Measurements from ENCODE around the gene UBA7.

UBA7 gene

DNA sequence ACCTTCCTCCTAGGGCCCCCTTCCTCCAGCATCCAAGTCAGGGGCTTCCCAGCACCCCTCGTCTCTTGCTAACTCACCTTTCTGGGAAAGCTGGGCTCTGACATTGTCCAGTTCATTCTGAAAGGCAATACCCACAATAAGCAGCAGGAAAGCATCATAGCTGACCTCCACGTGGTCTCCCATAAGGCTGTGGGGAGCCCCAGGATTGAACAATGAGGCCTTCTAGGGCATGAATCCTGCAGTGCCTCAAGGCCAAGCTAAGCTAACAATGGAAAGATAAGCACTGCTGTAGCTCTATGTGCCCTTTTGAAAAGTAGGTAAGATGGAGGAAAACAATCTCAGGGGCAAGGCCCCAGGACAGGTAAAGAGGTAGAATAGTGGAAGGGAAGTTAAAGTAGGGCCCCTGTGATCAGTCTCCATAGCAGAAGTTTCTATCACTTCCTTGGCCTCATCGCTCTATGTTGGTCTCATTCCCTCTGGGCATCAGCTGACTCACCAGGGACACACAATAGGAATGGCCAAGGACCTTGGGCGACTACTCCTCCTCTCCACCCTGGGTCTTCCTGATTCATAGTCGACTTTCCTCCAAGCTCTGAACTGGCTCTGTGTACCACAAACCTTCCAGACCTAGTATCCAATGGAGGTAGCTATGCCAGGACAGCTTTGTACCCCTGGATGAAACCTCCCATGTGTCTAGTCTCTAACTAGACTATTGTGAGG, 30.9 kb upstream of the UBA7 start:
- TF ChIP-seq, protein P1, sequence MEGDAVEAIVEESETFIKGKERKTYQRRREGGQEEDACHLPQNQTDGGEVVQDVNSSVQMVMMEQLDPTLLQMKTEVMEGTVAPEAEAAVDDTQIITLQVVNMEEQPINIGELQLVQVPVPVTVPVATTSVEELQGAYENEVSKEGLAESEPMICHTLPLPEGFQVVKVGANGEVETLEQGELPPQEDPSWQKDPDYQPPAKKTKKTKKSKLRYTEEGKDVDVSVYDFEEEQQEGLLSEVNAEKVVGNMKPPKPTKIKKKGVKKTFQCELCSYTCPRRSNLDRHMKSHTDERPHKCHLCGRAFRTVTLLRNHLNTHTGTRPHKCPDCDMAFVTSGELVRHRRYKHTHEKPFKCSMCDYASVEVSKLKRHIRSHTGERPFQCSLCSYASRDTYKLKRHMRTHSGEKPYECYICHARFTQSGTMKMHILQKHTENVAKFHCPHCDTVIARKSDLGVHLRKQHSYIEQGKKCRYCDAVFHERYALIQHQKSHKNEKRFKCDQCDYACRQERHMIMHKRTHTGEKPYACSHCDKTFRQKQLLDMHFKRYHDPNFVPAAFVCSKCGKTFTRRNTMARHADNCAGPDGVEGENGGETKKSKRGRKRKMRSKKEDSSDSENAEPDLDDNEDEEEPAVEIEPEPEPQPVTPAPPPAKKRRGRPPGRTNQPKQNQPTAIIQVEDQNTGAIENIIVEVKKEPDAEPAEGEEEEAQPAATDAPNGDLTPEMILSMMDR (conservative IDR thresholded peaks at IDR 0.05), result no peak
- no peak for TF ChIP-seq ZFX (IDR thresholded peaks at IDR 0.05)
- no peak overlapping the region for H3K27ac ChIP-seq

DNA sequence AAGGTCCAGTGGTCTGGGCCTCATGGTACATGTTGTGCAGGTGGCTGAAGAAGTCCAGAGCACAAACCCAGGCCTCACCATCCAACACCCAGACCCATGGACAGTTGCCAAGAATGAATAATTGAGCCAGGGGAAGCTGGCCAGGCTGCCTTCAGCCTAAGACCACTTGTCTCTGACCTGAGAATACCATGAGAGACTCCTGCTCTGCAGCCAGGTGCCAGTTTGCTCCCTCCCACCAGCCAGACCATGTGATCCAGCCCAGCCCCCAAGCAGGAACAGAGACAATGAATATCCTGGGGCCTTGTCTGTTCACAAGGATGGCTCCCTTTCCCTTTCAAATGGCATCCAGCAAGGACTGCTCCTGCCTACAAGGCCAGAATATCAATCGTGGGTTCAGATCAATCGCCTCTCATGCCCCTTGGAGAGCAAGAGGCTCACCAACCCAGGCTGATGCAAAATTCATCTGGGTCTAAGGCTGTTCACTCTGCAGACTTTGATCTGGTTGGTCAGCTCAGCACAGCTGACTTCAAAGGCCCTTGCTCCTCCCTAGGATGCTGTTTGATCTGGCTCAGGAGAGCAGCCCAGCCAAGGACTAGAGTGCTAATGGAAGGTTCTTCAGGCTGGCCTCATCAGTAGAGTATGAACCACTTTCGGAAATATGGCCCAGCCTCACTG, 29.2 kb upstream of the UBA7 start:
- no peak overlapping the region for H3K27ac ChIP-seq
- TF ChIP-seq, protein P1 (conservative IDR thresholded peaks at IDR 0.05), result no peak
- no peak for TF ChIP-seq ZFX (IDR thresholded peaks at IDR 0.05)

DNA sequence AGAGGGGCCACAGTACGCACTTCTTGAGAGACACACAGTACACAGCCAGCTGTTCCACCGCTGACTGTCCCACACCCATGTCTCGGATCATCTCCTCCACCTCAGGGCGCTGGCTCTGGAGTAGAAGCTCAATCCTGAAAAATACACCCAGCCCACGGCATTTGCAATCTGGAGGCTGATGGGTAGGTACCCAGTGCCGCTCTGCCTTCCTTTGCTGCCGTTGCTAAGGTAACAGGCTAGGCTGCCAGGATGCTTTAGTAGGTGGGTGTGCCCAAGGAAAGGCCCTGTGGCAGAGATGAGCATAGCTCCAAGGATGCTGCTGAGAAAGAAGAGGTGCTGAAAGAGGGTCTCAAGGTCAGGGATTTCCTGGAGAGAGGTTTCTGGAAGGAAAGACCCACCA, 28.1 kb upstream of the UBA7 start:
- no peak overlapping the region for H3K27ac ChIP-seq
- TF ChIP-seq, protein P1 (conservative IDR thresholded peaks at IDR 0.05), result no peak
- TF ChIP-seq ZFX (IDR thresholded peaks at IDR 0.05), result no peak

DNA sequence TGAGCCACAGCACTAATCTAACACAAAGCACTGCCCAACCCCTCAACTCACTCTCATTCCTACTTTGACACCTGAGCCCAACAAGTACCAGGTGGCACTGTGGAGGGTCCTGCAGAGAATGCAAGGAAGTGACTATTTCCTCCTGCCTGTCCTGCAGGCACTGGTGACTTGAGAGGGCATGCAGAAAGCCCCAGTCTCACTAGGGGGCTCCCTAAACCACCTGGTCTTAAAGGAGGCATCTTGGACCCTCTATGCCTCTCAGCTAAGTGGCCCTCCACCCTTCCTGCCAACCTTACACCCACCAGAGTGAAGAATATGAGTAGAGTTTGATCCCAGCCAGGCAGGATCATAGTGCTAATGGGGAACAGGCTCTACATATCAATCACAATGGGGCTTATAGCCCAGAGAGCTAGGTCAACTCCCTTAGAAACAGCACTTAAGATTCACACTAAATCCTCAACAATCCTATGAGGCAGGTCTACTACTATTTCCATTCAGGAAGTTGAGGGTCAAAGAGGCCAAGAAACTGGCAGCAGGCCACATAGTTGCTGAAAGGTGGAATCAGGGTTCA, 27.5 kb upstream of the UBA7 start:
- no peak overlapping the region for H3K27ac ChIP-seq
- TF ChIP-seq, protein P1 (conservative IDR thresholded peaks at IDR 0.05), result no peak; the same call in 1 of the 2 replicates
- TF ChIP-seq ZFX (IDR thresholded peaks at IDR 0.05), result no peak

DNA sequence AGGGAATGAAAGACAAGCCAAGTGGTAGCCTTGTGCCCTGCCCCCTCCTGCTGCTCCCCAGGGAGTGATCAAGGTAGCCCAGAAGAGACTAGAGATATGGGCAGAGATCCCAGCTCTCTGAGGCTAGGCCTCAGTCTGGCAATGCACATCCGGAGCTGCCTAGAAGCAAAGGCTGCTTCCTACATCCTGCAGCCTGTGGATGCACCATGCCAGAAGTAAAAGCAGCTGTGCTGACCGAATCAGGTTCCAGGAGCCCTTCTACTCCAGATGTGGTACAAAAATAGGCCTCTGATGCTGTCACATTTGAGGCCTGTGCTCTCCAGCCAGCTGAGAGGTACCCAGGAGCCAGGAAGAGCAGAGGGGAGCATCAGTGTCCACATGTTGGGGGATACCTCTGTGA, 26.6 kb upstream of the UBA7 start:
- TF ChIP-seq, protein P1 (conservative IDR thresholded peaks at IDR 0.05), result no peak
- no peak for TF ChIP-seq ZFX (IDR thresholded peaks at IDR 0.05)
- no peak overlapping the region for H3K27ac ChIP-seq

DNA sequence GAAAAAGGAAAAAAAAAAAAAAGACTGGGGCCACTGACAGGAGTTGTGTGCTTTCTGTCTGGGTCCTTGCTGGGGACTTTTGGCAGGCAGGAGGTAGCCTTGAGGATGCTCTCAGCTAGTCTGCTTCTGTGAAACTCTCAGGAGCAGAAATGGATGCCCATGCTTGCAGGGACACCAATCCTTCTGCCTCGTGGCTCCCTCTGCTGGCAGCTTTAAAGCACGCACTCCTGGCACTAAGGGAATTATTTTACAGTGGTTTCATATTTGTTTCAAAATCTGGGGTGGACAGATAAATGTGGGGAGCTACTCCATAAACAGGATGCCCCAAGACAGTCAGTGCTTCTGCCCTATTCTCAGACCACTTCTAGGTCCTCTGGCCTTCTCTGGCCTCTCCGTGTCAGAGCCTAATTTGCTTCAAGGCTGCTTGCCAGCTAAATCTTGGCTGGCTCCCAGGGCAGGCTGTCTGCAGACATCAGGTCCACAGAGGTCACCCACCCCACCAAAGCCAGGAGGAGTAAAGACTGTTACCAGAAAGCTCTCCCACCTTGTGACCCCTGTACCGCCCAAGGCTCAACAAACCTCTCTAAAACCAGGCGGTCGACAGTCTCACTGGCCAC, 25.5 kb upstream of the UBA7 start:
- H3K27ac ChIP-seq, result no peak overlapping the region
- TF ChIP-seq, protein P1 (conservative IDR thresholded peaks at IDR 0.05), result peak; percentile 93
- TF ChIP-seq ZFX (IDR thresholded peaks at IDR 0.05), result no peak

DNA sequence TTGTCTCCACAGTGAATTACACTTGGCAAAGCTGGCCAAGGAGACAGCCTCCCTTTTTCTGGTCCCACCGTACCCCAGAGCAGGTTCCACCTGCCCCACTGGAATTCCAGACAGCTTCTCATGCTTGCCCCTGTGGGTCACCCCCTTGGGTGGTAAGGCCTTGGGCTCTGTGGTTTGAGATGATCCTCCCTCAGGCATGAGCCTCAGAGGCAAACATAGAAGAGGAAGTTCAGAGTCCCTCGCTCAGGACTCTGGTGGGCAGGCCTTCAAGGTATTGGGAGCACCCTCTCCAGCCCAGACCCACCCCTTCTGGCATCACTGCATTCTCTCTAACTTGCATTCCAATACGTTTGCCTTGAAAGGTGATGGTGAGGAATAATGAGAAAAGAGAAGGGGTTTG, 17.6 kb upstream of the UBA7 start:
- no peak overlapping the region for H3K27ac ChIP-seq
- TF ChIP-seq, protein P1 (conservative IDR thresholded peaks at IDR 0.05), result no peak
- no peak for TF ChIP-seq ZFX (IDR thresholded peaks at IDR 0.05)
